ENCODE results near the gene EYS.
"Not testable (repeated sequence)": the region's sequence is repeated elsewhere in the genome, so short reads cannot be mapped to it uniquely, and the experiment has no call there.

The EYS gene

GRCh38 chr6:64469405-64469804, 1237.6 kb downstream of the EYS start:
- DNase-seq (ENCODE audit: low spot score) = not testable (repeated sequence)

- DNase-seq (ENCODE audit: low spot score) = no peak
These were observed 1239.4 kb downstream of the EYS start for GRCh38 chr6:64467656-64468055.

- no peak for DNase-seq (ENCODE audit: low spot score)
These were observed 1247.5 kb downstream of the EYS start for GRCh38 chr6:64459411-64459944.

GRCh38 chr6:64448101-64448500, 1258.9 kb downstream of the EYS start:
- DNase-seq (ENCODE audit: low spot score) = not testable (repeated sequence)

GRCh38 chr6:64445038-64445437, 1262.0 kb downstream of the EYS start:
- DNase-seq (ENCODE audit: low spot score) = no peak

- DNase-seq (ENCODE audit: low spot score) = no peak
These were observed 1267.8 kb downstream of the EYS start for GRCh38 chr6:64439274-64439673.

- DNase-seq (ENCODE audit: low spot score) = no peak
These were observed 1269.0 kb downstream of the EYS start for GRCh38 chr6:64437996-64438395.

DNA sequence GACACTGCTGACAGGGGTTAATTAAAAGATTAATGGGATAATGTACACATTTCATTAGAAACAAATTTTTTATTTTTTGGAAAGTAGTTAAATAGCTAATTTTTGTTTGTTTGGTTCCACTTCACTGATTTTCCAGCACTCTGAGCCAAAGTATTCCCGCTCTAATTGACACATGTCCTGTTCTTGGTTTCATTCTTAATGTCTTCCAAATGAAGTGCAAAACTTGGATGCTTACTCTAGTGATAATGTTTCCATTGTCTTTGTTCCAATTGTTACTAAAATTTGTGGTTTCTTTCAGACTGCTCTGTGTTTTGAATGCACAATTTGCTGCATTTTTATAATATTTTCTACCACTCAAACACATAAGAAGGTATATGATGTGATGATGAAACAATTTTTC, 1277.1 kb downstream of the EYS start:
- no peak for DNase-seq (ENCODE audit: low spot score)

- no peak for DNase-seq (ENCODE audit: low spot score)
These were observed 1278.8 kb downstream of the EYS start for GRCh38 chr6:64428186-64428585.

GRCh38 chr6:64415926-64416325, 1291.1 kb downstream of the EYS start:
- DNase-seq (ENCODE audit: low spot score) = no peak

DNA sequence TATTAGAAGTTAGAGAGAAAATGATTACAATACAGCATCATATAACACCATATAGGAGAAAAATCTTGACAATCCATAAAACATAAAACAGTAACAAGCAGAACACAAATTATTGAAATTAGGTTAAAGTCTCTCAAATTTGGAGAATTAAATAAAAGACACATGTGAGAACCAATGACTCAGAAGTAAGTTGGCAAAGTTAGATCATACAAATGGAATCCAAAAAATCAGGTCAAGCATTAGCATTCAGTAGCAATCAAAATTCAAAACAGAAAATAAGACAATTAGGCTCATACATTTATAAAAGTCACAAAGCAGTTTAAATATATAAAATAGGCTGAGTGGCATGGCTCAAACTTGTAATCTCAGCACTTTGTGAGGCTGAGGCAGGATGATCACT, 1295.8 kb downstream of the EYS start:
- DNase-seq (ENCODE audit: low spot score) = no peak

GRCh38 chr6:64409948-64410347, 1297.1 kb downstream of the EYS start:
- no peak for DNase-seq (ENCODE audit: low spot score)

- DNase-seq (ENCODE audit: low spot score) = no peak
These were observed 1302.6 kb downstream of the EYS start for GRCh38 chr6:64404396-64404795.

DNA sequence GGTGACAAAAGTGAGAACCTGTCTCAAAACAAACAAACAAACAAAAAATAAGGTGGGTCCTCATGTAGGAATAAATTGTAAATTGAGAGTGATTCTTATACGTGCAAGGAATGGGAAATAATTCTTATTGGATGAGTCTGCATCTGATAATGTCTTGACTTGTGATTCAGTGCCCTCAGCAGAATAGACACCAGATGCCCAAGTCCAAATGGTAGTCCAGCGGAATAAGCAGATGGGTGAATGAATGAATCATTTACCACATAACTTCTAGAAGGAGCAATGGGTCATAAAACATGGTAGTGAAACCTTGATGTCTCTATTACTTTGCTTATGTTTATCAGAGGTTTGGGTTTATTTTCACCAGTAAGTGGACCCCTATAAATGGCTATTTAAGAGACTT, 1323.7 kb downstream of the EYS start:
- DNase-seq (ENCODE audit: low spot score) = no peak

DNA sequence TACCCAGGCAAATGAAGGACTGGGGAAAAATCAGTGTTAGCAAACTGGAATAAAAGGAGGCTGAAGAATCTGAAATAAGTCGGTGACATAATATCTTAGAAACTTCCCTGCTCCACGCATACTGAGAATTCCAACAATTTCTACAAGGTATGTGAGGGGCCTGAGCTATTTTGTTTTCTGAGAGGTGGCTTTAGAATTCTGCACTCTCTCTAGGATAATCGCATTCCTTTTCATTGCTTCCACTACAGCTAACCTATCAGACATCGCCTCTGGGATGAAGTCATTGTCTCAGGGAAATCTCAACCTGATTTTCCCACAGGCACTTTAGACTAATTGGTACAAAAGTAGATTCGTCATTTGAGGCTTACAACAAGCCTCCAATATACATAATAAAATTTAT, 1330.6 kb downstream of the EYS start:
- no peak for DNase-seq (ENCODE audit: low spot score)

- DNase-seq (ENCODE audit: low spot score) = no peak
These were observed 1349.6 kb downstream of the EYS start for GRCh38 chr6:64357430-64357829.

GRCh38 chr6:64347411-64347810, 1359.6 kb downstream of the EYS start:
- DNase-seq (ENCODE audit: low spot score) = no peak

- DNase-seq (ENCODE audit: low spot score) = no peak
These were observed 1371.8 kb downstream of the EYS start for GRCh38 chr6:64335195-64335594.

DNA sequence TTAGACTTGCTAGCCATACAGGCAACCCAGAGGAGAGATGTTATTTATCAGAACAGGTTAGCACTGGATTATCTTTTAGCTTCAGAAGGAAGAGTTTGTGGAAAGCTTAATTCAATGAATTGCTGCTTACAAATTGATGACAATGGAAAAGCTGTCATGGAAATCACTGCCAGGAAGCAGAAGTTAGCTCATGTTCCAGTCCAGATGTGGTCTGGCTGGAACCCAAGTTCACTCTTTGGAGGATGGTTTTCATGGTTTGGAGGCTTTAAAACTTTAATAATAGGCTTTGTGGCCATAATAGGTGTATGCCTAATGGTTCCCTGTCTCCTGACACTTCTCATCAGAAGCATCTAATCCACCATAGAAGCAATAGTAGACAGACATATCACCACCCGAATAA, 1372.4 kb downstream of the EYS start:
- DNase-seq (ENCODE audit: low spot score) = no peak

- DNase-seq (ENCODE audit: low spot score) = peak; percentile 57
These were observed 1376.2 kb downstream of the EYS start for GRCh38 chr6:64330694-64331307.

DNA sequence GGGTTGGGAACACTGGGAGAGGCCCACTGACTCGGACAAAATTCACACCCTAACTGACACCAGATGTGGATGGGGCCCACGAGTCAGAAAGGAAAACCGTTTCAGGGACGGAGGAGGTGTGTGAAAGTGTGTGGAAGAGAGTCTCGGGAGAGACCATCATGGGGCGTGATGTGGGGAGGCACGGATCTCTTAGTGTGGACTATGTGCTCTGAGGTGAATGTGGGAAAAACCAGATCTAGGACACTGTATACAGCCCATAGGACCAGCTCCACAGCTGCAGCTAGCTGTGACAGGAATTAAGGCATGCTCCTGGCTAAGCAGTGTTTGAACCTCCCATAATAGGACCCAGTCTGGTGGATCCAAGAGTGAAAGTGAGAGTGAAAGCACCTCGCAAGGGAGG, 1380.1 kb downstream of the EYS start:
- no peak for DNase-seq (ENCODE audit: low spot score)

DNA sequence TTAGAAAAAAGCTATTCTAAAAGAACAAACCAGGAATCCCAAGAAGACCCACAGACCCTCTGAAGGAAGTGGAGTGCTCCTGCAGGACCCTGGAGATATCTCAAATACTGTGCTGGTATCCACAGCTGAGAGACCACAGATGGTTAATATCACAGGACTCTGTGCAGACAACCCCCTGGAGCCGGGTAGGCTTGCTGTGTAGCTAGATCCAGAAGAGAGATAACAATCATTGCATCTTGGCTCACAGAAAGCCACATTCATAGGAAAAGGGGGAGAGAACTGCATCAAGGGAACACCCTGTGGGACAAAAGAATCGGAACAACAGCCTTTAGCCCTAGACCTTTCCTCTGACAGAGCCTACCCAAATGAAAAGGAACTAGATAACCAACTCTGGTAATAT, 1381.9 kb downstream of the EYS start:
- no peak for DNase-seq (ENCODE audit: low spot score)

- no peak for DNase-seq (ENCODE audit: low spot score)
These were observed 1396.8 kb downstream of the EYS start for GRCh38 chr6:64310214-64310613.
